Measurements from ENCODE around the gene CCDC149. TPM values are rescaled to one million over a fixed set of nuclear protein-coding genes. Genes with fewer than 3 reads are reported as not detected.

CCDC149 gene
- total and polyA plus RNA-seq, 2 of the 13 experiments (the other 11 are each of a cell fraction or from before 2014, with no cell fraction given): 0.44 to 0.95 TPM

DNA sequence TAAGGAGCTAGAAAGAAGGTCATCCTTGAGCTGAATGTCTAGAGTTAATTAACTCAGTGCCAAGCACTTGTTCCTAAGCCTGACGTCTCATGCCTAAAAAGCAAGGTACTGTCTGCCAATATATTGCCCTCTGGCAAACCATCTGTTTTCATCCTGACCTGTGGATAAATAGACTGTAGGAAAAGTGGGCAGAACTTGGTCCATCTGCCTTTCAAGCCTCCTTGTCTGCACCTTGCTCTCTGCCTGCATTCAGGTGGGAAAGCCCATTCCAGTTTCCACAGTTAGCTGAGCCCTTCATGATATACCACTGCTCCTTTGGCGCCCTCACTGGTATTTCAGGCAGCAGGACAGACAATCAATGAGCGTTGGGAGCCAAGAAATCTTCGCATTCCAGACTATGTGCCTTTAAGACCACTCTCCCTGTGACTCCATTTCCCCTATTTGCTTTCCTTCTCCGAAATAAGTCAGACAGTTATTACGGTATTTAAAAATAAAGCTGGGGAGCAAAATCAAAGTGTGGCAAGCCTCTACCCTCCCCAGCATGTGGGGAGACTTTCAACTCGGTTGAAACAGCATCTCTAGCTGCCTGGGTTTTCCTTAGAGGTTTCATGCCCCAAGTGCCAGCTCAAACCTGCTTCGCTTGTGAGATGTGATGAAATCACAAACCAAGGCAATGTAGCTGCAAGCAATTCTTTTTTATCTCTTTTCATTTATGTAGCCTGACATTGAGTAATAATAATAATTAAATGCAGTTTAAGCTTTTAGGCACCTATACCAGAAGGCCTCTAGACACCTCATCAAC lies 2.5 kb upstream of the CCDC149 start:
- H3K27ac ChIP-seq (ENCODE audit: extremely low read length, insufficient read depth, low read length): no peak overlapping the region
- H2AFZ ChIP-seq (ENCODE audit: low read length): no peak overlapping the region
- ATAC-seq: no peak
- H3K79me2 ChIP-seq (ENCODE audit: insufficient read depth, low read length): no peaks in the 10 kb centered on the region
- in situ Hi-C loops (cut with HindIII; ENCODE audit: extremely low pct_ligation_motif_present, low pct_unique_long_range_greater_than_20kb): no loop called here
- ChIA-PET POLR2A (no interaction called here), CTCF (ENCODE audit: low intra/inter-chr PET ratio, low total read pairs) (no interaction called here)
- intact Hi-C loops (cut with micrococcal nuclease; ENCODE audit: unreplicated experiment): no loop called here
- TF ChIP-seq HIC2 (CRISPR knock-in tag; IDR thresholded peaks at IDR 0.05; ENCODE audit: low read depth): no peak
- TF ChIP-seq ZNF598 (CRISPR knock-in tag; IDR thresholded peaks at IDR 0.05; ENCODE audit: borderline replicate concordance): no peak
- no peak for TF ChIP-seq SAFB2 (CRISPR knock-in tag; IDR thresholded peaks at IDR 0.05; ENCODE audit: borderline replicate concordance, low read depth)
- TF ChIP-seq ZSCAN22 (CRISPR knock-in tag; IDR thresholded peaks at IDR 0.05): no peak
- TF ChIP-seq CSRNP1 (CRISPR knock-in tag; IDR thresholded peaks at IDR 0.05): no peak
- TF ChIP-seq, protein P1, sequence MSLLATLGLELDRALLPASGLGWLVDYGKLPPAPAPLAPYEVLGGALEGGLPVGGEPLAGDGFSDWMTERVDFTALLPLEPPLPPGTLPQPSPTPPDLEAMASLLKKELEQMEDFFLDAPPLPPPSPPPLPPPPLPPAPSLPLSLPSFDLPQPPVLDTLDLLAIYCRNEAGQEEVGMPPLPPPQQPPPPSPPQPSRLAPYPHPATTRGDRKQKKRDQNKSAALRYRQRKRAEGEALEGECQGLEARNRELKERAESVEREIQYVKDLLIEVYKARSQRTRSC (CRISPR knock-in tag; IDR thresholded peaks at IDR 0.05; ENCODE audit: low read depth): no peak
- no peak for TF ChIP-seq HOXA5 (CRISPR knock-in tag; IDR thresholded peaks at IDR 0.05)
- no peak for TF ChIP-seq ZNF567 (CRISPR knock-in tag; IDR thresholded peaks at IDR 0.05; ENCODE audit: borderline replicate concordance)
- no peak for TF ChIP-seq KLF6 (CRISPR knock-in tag; IDR thresholded peaks at IDR 0.05)
- TF ChIP-seq ZNF530 (CRISPR knock-in tag; IDR thresholded peaks at IDR 0.05; ENCODE audit: low read depth): no peak
- no peak for TF ChIP-seq MLXIP (CRISPR knock-in tag; IDR thresholded peaks at IDR 0.05; ENCODE audit: borderline replicate concordance)
- H3K9ac ChIP-seq (ENCODE audit: insufficient read depth, low read depth, low read length): no peak overlapping the region
- WGBS (ENCODE audit: low lambda C conversion rate): 18% methylated on average over 8 of the region's 8 CpGs
- H3K4me3 ChIP-seq (replicated peaks in 1 of 3; ENCODE audit: insufficient read depth in 1 of 3, low read depth in 2 of 3, low read length in 3 of 3): no peak overlapping the region
- no peak for FAIRE-seq
- H4K20me1 ChIP-seq (ENCODE audit: insufficient read depth, low read length): no peaks in the 10 kb centered on the region
- H3K4me2 ChIP-seq (ENCODE audit: low read depth, low read length): no peak overlapping the region
- BruUV-seq (replicated peaks): no TSS peak
- H3K36me3 ChIP-seq (replicated peaks in 1 of 2; ENCODE audit: control insufficient read depth in 1 of 2, insufficient read depth in 2 of 2, low read length in 2 of 2): no peaks in the 10 kb centered on the region
- peaks cover 14% of the 10 kb centered on the region; the same call in 1 of the 2 replicates for H3K9me3 ChIP-seq (ENCODE audit: low read length)
- no peaks in the 10 kb centered on the region; the same call in 1 of the 2 replicates for H3K4me1 ChIP-seq (ENCODE audit: insufficient read depth, low read length)
- DNase-seq (ENCODE audit: low spot score): peak; percentile 6
- H3K27me3 ChIP-seq (ENCODE audit: control insufficient read depth in 1 of 2, insufficient read depth in 2 of 2, low read length in 2 of 2): peaks cover 0 to 12% of the 10 kb centered on the region in 2 experiments; a peak in 2 of 5 replicates

Data from HepG2 (cell line).